Activated naive CD4-positive, alpha-beta T cell treated with Interleukin-2 at 50 U/mL for 16 hours (primary cell): ENCODE measurements around the gene GGTLC1.
"Not testable (repeated sequence)": the region's sequence is repeated elsewhere in the genome, so short reads cannot be mapped to it uniquely, and the experiment has no call there.

Experiments used
- DNase-seq: peaks from one replicate; pipeline ENCODE4 v3.0.0-alpha.2; 2020

GGTLC1 gene

GRCh38 chr20:23988561-23988960, at the start of gene GGTLC1:
TSS of gene GGTLC1 (minus strand) at chr20:23988779. CDS start at chr20:23986611, 2,168 bp downstream.
- no peak for DNase-seq

- DNase-seq, result no peak
Observed at GRCh38 chr20:24034820-24035219, 46.2 kb upstream of the GGTLC1 start.

GRCh38 chr20:24033565-24033964, 45.0 kb upstream of the GGTLC1 start:
- no peak for DNase-seq

GRCh38 chr20:24033151-24033550, 44.6 kb upstream of the GGTLC1 start:
- DNase-seq, result no peak

GRCh38 chr20:24032400-24032898, 43.9 kb upstream of the GGTLC1 start:
- no peak for DNase-seq

GRCh38 chr20:24027229-24027628, 38.6 kb upstream of the GGTLC1 start:
- peak; percentile 68 for DNase-seq

- DNase-seq, result no peak
Observed at GRCh38 chr20:24022621-24023180, 34.1 kb upstream of the GGTLC1 start.

- no peak for DNase-seq
Observed at GRCh38 chr20:24018796-24019195, 30.2 kb upstream of the GGTLC1 start.

GRCh38 chr20:24017458-24017755, 28.8 kb upstream of the GGTLC1 start:
- no peak for DNase-seq

- DNase-seq, result no peak
Observed at GRCh38 chr20:24016607-24017457, 28.3 kb upstream of the GGTLC1 start.

- DNase-seq, result no peak
Observed at GRCh38 chr20:24013953-24014352, 25.4 kb upstream of the GGTLC1 start.

- no peak for DNase-seq
Observed at GRCh38 chr20:24011282-24011681, 22.7 kb upstream of the GGTLC1 start.

- no peak for DNase-seq
Observed at GRCh38 chr20:24007758-24008157, 19.2 kb upstream of the GGTLC1 start.

- DNase-seq, result no peak
Observed at GRCh38 chr20:24007073-24007595, 18.6 kb upstream of the GGTLC1 start.

GRCh38 chr20:24006626-24007025, 18.0 kb upstream of the GGTLC1 start:
- DNase-seq, result no peak

GRCh38 chr20:24004471-24004870, 15.9 kb upstream of the GGTLC1 start:
- no peak for DNase-seq

GRCh38 chr20:24002896-24003295, 14.3 kb upstream of the GGTLC1 start:
- no peak for DNase-seq

GRCh38 chr20:24001712-24002405, 13.3 kb upstream of the GGTLC1 start:
- no peak for DNase-seq

GRCh38 chr20:23998844-23999243, 10.3 kb upstream of the GGTLC1 start:
- no peak for DNase-seq

GRCh38 chr20:23998392-23998791, 9.8 kb upstream of the GGTLC1 start:
- DNase-seq, result no peak

GRCh38 chr20:23995905-23996666, 7.5 kb upstream of the GGTLC1 start:
- DNase-seq, result peak; percentile 60

- not testable (repeated sequence) for DNase-seq
Observed at GRCh38 chr20:23995291-23995690, 6.7 kb upstream of the GGTLC1 start.
